GM18907 (cell line): ENCODE results near the gene MYO3B.
"Not testable (repeated sequence)": the region's sequence is repeated elsewhere in the genome, so short reads cannot be mapped to it uniquely, and the experiment has no call there.

Source experiments
- ATAC-seq: cut with Tn5 transposase; IDR thresholded peaks from one replicate; pipeline ENCODE4 v1.9.1; 2021; ENCODE audit warnings: mild to moderate bottlenecking, moderate library complexity; ENCODE audit not compliant: unreplicated experiment

MYO3B gene

DNA sequence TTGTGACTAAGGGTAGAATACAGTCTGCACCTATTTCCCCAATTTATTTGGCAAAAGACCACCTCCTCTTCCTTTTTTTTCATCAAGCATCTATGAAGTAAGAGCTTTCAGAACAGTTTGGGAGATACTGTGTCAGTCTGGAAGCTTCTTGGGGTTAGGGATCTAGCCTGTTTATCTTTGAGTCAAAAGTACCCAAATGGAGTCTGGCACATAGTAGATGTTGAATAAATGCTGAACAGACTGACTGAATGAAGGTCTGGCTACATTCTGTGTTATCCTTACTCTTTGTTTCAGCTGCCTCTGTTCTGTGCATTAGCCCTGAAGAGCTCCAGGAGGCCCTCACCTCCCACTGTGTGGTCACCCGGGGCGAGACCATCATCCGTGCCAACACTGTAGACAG lies 223.2 kb downstream of the MYO3B start:
- ATAC-seq: no peak

DNA sequence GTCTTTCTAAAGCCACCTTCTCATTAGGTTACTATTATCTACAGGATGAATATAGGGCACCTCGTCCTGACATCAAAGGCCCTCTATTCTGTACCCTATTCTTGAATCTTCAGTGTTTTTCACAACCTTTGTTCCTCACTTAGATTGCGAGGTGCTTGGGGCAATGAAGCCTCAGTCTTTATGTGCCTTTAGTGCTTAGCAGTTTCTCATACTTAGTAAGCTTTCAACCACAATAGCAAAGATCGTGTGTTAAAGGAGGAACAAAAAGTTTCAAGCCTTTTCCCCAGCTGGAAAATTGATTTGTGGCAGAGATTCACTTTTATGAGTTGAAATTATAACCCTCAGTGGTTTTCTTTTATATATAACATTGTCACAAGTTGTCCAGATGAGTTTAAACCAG lies 226.9 kb downstream of the MYO3B start:
- ATAC-seq: no peak

DNA sequence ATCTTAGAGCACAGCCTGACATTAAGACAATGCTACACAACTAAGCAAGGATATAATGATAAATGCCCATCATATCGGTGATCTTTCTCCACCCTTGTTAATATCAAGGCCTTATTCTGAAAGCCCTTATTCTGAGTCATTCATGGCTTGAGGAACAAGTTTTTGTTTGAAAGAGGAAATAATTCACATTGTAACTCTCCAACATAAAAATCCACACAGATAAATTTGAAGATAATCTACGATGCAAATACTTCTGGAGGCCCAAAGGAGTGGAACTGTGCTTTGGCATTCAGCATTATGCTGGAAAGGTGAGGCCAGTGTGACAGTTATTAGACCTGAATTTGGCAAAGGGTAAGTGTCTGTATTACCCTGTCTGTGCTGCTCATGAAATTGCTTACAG lies 227.4 kb downstream of the MYO3B start:
- ATAC-seq: no peak

DNA sequence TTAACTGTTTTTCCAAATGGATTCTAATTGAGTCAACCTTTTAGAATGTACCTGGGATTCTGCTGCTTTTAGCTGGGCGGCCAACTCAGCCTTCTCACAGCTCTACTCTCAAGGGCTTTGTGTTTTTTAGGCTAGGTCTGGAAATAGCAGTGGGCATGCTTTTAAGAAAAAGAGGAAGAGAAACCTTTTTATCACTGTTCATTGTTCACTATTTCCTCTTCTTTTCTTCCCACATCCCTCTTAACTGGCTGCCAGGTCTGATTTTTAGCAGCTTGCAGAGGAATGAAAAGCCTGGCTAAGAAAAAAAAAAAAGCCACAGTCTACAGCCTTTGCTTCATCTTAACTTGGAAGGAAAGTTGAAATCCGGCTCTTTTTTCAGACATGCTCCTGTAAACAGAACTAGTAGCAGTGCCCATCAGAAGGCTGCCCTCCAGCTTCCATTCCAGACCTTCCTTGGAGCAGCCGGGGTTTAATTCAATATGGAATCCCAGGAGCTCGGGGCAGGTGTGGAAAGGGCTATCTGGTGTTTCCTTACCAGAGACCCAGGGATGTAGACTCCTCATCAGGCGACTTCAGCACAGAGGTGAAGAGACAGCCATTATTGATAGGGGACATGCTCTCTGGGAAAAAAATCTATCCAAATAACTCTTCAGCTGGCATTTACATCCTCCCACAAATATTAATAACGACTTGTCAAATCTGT lies 230.7 kb downstream of the MYO3B start:
- peak; percentile 83 for ATAC-seq

DNA sequence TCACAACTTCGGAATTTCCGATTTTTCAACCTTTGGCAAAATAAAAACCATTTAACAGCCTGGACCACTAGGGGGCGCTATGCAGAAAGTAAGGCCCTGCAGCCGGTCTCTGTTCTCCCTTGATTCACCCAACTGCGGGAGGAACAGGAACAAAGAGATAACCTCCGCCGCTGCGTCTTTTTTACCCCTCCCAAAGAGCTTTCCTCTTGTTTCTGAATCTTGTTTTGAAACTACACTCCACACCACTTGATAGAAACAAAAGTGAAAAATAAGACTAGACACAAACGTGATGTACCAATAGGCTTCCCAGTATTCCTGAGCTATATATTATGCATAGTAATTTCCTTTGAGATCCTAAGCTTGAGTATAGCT lies 231.2 kb downstream of the MYO3B start:
- ATAC-seq: no peak

DNA sequence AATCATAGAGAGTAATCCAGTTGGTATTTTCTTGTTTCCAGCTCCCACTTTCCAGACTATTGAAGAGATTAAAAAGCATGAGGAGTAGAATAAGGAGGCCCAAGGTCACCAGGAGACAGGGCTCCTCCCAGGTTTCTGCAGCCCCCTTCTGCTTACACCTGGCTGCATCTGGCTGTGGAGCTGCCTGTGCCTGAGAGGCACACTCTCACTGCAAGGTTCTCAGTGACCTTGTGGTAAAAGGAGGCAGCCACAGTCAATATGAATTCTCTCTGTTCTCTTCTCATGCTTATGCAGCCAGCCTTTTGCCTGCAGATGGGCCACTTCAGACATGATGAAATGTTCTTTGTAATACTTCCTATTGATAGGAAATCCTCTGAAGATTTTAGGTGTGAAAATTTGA lies 233.7 kb downstream of the MYO3B start:
- no peak for ATAC-seq

DNA sequence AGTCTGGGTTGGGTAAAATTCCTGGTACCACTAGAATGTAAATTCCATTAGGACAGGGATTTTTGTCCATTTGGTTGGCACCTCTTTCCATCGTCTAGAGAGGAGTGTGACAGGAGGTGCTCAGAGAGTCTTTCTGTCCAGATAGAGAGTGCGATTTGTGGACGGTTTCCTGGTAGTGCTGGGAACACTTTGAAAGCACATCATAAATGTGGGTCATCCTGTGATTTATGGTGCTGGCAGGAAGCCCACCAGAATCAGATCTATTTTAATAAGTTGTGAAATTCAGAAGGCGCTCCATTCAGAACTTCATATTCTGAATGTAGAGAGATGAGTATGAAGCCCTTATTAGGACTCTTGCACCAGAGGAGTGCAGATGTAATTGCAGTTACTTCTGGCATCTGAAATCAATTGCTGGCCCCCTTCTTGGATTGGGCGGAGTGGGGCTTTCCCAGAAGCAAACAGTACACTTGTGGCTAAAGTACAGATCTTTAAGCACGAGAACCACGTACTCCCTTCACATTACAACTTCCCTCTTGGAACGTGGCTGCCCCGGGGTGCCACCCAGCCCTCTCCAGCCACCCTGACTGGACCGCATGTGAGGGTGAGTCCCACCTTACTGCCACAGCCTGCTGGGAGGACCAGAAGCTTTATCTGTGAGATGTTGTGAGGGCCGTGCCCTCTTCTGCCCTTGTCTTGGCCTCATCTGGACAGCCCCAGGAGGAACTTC lies 243.2 kb downstream of the MYO3B start:
- ATAC-seq: no peak

DNA sequence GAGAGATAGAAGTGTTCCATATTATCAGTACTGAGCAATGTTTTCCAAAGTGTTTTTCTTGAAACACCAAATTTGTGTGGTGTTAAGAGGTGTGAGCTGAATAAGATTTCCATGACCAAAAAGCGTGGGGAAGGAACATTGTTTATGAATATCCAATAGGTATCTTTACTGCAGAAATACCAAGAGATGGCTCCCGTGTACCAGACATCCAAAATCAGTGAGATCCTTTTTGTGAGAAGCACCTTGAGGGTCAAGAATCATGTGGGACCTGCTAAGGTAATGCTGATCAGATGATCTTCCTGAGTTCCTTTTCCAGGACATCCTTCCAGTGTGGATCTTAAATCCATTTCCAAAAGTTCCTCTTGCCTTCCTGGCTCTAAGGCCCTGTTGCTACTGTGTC lies 246.0 kb downstream of the MYO3B start:
- no peak for ATAC-seq

DNA sequence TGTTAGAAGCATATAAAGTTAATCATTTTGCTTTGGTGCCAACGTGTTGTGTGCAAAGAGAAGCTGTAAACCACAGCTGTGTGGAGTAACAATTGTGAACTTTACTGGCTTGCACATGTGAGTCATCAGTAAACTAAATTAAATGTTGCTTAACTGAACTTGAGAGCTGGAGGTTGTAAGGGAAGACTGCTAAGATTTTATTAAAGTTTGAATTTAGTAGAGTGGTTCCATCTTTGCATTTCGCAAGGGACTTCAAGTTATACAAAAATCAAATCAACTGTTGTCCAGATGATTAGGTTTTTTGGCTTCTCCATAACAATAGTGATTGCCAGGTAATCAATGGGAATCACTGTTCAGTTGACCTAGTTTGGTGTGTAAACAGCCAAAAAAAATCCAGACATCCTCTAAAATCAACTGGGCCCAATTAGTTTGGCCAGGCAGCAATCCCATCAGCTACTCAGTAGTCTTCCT lies 247.4 kb downstream of the MYO3B start:
- ATAC-seq: no peak

DNA sequence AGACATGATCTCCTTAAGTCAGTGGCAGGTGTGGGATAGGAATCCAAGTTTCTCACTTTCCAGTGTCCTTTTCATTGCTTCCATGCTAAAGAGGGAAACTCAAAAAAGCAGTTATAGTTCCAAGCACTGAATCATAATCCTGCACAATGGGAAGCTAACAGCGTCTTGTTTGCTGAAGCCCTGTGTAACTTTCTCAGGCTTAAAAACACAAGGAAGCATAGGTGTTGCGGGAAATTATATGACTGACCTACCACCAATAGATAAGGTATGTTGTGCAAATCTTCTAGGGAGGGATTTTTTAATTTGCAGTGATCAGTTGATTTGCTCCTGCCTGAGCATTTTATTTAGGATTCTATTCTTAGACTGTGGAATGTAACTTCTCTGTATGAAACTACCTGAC lies 250.9 kb downstream of the MYO3B start:
- ATAC-seq: no peak

DNA sequence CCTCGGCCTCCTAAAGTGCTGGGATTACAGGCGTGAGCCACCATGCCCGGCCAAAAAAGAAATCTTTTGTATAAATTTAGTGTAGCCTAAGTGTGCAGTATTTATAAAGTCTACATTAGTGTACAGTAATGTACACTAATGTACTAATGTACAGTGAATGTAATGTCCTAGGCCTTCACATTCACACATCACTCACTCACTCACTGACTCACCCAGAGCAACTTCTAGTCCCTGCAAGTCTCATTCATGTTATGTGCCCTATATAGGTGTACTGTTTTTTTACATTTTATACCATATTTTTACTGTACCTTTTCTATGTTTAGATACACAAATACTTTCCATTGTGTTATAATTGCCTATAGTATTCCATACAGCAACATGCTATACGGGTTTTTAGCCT lies 254.9 kb downstream of the MYO3B start:
- no peak for ATAC-seq

DNA sequence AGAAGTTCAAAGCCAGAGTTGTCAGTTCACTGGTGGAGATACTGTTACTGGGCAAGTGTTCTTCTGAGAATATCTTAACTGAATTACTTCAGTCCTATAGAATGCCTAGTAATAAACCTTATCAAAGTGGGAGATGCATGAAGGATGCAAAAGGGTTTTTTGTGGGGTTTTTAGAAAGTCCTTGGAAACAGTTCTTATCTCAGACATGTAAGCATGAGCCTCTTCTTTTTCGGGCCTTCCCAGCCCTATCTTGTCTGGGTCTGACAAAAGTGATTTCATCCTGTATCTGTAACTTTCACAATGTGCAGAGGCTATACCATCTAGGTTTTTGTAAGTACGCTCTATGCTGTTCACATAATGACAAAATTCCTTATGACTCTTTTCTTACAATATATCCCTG lies 255.5 kb downstream of the MYO3B start:
- no peak for ATAC-seq

DNA sequence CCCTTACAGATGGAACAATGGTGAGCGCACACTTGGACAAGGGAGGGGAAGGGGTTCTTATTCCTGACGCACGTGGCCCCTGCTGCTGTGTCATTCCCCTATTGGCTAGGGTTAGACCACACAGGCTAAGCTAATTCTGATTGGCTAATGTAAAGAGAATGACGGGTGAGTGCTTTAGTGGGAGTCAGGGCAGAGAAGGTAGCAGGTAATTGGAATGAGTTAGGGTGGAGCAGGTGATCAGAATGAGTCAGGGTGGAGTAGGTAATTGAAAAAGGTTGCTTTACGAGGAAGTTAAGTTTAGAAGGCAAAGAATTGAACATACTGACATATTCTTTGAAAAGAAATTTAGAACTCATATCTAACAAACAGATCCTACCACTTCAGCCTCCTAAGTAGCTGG lies 256.4 kb downstream of the MYO3B start:
- not testable (repeated sequence) for ATAC-seq

DNA sequence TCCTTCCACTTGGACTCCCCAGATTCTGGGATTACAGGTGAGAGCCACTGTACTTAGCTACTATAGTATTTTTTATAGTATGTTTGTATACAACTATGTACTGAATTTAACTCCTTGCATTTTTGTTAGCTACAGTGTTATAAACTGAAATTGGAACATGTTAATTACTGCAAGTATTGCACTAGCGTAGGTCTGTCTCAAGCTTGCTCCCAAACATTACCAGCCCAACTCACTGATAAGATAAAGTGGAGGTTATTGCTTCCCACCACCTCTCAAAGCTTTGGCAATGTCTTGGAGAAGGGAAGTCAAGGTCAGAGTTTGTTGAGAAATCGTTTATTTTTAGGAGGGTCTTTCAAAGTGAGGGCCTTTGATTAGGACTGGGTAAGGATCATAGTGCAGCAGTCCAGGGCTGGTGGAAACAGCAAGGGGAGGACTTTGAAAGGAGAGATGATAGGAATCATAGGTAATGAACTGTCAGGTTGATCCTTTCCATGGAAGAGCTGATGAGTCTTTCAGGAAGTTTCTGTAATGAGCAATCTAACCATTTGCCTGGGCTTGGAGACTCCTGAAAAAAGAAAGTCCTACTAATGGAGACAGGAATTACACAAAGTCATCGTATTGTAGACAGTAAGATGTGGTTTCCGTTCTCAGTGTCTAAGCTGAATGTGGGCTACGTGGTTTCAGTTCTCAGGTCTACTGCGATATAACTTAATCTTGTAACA lies 257.1 kb downstream of the MYO3B start:
- ATAC-seq: no peak

DNA sequence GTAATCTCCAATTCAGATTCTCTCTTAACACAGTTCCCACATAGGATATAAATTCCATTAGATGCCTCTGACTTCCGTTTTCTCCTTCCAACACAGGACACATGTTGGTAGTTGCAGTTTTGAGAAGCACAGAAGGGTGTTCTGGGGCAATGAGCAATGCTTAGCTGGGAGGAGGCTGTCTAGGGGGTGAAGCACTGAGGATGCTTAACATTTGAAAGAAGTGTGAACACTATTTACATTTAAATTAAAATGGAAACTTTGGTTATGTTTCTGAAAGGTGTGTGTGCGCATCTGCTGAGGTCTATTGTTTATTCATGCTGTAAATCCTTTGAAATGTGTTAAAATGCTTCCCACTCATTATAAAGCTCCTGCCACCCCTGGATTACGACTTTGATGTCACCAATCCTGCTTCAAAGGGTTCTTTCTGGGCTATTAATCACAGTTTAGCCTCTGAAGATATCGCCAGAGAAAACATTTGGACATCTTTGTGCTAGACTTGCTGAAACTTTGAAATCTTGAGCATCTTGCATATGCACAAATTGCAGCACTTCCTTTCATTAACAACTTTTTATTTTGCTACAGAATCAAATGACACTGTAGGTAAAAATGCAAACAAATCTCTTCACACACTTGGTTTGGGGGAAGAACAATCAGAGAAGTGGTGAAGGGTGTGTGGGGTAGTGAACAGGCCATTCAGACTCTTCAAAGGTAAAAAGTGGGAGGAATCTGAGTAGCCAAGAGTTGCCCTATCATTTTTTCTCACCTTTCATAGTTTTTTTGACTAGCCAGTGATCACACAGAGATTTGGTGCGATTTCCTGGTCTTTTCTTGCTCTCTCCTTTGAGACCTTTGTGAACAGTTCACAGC lies 258.4 kb downstream of the MYO3B start:
- no peak for ATAC-seq

DNA sequence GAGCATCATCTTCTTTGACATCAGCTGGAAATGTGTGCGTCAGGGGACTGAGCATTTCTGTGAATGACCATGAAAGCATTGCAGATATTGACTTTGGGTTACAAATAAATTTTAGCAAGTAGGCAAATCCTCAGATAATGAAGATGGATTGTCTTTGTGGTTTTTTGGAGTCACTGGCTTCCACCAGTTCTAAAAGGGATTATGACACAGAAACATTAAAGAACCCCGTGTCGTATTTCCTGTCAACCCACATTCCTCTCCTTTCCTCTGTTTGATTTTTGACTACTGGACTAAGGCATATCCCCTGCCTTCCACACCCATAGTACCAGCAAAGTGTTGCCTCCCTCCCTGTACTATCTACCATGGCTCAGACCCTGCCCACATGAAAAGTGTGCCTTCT lies 268.1 kb downstream of the MYO3B start:
- ATAC-seq: no peak

DNA sequence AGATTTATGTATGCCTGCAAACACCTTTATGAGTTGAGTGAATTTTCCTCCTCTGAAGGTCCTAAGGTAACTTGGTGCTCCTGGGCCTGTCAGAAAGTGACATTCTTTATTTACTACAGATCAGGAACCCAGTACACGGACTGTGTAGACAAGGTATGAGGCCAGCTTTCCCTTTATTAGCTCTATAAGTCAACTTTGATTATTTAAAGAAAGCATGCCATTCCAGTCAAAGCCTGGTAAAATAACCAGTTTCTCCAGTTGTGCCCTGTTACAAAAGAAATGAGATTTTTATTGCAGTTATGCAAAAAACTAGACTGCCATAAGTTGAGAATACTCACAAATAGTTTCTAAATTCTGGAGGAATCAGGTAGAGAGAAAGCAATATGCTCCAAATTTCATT lies 271.1 kb downstream of the MYO3B start:
- ATAC-seq: no peak

DNA sequence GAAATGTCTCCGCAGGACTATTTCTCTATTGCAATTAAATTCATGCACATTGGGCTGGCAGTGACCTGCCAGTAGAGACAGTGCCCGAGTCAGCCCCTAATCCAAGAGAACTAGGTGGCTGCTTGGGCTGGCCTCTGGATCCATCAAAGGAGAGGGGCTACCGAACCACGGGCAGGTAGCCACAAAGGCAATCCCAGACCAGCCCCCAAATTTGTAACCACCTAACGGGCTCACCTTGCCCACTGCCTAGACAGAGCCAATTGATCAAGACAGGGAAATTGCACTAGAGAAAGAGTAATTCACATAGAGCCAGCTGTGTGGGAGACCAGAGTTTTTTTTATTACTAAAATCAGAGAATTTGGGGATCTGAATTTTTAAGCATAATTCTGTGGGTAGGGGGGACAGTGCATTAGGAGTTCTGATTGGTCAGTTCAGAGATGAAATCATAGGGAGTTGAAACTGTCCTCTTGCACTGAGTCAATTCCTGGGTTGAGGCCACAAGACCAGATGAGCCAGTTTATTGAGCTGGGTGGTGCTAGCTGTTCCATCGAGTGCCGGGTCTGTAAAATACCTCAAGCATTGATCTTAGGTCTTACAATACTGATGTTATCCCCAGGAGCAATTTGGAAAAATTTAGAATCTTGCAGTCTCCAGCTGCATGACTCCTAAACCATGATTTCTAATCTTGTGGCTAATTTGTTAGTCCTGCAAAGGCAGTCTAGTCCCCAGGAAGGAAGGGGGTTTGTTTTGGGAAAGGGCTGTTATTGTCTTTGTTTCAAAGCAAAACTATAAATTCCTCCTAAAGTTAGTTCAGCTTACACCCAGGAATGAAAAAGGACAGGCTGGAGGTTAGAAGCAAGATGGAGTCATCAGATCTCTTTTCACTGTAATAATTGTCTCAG lies 276.8 kb downstream of the MYO3B start:
- ATAC-seq: no peak

DNA sequence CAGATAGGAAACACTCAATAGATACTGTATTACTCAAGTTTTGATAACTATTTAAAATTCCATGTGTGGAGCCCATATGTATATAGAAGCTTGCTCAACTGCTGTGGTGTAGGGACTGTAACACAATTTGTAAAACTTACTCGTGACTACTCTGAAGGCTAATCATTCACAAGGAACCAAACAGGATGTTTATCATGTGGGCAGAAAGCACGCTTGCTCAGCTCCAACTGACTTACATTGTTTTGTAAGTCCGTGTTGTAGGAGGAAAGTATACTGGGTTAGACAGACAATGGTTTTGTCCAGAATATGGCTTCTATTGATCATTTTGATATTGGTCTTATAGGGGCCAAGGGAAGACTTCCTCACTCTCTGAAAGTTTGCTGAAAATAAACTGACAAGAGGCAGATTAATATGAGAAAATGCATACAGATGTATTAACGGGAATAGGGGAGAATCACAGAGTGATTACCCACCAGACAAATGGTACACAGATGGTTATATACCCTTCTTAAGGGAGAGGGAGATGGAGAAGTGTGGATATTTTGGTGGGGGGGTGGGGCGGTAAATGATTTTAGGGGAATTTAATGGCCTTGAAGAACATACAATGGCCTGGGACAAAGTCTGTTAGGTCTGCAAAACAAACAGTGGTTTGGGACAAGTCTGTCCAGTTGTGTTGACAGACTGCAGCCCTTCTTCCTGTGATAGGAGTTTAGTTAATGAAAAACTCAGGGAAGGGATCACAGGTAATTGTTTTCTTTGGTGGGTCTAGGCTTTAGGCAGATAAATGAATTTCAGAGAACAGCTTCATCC lies 277.9 kb downstream of the MYO3B start:
- ATAC-seq: no peak
